ENCODE measurements around the gene ADGRG6.

ADGRG6 gene

DNA sequence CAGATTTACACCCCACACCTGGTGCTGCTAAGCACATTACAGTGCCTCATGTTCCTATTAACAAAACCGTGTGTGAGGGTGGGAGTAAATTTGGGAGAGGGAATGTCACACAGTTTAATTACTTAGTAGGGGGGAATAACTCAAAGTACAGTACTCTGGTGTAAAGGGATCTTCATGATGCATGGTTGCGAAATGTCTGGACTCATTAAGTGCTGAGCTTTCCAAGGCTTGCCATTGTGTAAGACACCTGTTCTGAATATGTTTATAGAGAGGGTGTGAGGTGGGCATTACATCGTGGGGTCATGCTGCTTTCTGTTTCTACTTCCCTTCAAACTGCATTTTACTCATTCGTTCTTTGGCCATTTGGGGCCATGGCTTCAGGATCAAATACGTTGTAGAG lies 181.2 kb downstream of the ADGRG6 start:
- no peak for DNase-seq (ENCODE audit: low read depth, low spot score)

DNA sequence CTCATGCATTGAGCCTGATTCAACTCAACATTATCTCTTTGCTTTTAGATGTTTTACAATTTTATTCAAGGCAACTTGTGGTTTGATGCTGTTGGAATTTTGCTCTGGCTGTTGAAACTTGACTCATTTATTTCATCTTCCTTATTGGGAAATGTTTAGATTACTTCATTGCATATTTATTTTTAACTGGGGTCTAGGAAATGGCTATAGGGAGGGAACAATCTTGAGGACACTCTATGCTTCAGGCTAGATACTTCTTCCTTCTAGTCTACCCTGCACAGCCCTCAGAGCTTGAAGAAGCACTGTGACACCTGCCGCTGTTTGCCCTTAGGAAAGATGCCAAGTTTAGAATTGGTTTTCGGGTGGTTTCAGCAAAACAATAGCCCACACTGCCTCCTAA lies 183.4 kb downstream of the ADGRG6 start:
- no peak for DNase-seq (ENCODE audit: low read depth, low spot score)

GRCh38 chr6:142489722-142490610 lies 188.2 kb downstream of the ADGRG6 start:
- DNase-seq (ENCODE audit: low read depth, low spot score) = no peak
